ENCODE results near the gene TRIO.
A peak's percentile ranks its signal among the peaks of the same experiment; 100 is the strongest.

TRIO gene

DNA sequence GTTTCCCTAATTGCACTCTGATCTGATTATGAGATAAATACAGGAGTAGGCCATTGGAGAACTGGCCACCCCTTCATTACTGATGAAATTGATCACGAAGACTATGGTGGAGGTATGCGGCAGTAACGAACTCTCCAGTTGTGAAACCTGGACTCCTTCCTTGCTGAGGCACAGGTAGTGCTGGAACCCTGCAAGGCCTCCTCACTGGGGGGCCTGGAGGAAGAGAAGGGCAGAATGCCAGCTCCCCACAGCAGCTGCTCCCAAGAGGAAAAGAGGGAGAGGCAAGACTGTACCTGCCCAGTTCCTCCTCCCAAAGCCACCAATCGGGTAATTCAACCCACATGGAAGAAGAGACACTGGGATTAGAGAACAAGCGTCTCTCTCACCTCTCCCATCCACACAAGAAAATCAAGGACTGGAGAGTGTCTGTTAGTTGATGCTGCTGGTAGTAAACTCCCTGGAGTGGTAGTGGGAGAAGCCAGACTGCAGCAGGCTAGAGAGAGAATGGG, 19.1 kb upstream of the TRIO start:
- no peak for DNase-seq

GRCh38 chr5:14125262-14125661, 17.9 kb upstream of the TRIO start:
- DNase-seq, result no peak

DNA sequence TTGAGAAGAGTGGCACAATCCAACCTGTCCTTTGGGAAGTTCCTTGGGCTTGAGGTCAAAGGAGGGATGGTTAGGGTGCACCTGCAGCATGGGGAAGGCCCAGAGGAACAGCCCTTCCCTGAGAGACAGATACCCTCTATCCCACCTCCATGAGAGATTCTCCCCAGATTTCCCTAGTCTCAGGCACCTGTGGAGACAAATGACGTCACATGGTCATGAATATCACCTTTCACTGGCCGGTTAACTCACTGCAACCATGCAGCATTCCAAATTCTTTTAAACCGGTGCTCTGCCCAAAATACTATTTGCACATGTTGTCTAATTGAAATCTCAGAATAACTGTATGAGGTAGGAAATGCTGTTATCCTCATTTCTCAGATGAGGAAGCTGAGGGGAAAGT, 15.6 kb upstream of the TRIO start:
- DNase-seq, result no peak

GRCh38 chr5:14128079-14128478, 15.1 kb upstream of the TRIO start:
- no peak for DNase-seq

DNA sequence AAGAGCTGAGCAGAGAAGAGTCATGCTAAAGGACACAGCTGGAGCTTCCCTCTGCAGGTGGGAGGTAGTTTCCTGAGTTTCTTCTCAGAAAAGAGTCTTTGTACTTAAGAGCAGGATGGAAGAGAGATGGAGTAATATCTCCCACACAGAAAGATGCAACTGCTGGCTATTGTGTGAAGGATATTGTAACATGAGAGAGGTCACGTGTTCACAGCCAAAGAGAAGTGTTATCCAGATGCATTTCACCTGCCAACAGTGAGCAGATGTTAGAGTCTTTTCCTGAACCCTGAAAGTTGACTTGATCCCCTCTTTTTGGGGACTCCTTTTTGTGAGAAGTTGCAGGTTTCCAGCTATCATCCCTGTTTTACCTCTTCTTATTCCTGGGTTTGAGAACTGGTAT, 14.0 kb upstream of the TRIO start:
- DNase-seq, result no peak

GRCh38 chr5:14131855-14132503, 11.2 kb upstream of the TRIO start:
- DNase-seq, result no peak

GRCh38 chr5:14133394-14133793, 9.7 kb upstream of the TRIO start:
- no peak for DNase-seq

GRCh38 chr5:14134083-14134482, 9.1 kb upstream of the TRIO start:
- DNase-seq, result no peak

DNA sequence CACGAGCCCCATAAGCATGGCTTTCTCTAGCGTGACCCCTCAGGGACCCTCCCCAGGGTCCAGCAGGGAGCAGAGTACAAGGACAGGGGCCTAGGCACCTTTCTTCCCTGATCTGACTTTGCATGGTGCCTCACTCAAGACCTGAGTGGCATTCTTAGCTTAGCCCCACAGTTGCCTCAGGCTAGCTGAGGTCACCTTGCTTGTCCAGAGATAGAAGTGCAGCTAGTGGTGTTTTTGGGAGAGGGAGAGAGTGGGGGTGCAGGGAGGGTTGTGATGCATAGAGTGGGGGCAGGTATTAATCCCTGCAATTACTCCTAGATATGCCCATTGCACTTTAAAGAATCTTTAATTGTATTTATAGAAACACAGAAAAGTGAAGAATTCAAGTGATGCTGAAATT, 8.4 kb upstream of the TRIO start:
- no peak for DNase-seq

DNA sequence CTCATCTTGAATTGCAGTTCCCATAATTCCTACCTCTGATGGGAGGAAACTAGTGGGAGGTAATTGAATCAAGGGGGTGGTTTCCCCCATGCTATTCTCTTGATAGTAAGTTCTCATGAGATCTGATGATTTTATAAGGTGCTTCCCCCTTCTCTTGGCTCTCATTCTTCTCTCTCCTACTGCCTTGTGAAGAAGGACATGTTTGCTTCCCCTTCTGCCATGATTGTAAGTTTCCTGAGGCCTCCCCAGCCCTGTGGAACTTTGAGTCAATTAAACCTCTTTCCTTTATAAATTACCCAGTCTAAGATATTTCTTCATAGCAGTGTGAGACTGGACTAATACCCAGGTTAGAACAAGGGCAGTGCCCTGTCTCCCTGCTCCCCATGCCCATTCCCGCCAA, 7.5 kb upstream of the TRIO start:
- no peak for DNase-seq

DNA sequence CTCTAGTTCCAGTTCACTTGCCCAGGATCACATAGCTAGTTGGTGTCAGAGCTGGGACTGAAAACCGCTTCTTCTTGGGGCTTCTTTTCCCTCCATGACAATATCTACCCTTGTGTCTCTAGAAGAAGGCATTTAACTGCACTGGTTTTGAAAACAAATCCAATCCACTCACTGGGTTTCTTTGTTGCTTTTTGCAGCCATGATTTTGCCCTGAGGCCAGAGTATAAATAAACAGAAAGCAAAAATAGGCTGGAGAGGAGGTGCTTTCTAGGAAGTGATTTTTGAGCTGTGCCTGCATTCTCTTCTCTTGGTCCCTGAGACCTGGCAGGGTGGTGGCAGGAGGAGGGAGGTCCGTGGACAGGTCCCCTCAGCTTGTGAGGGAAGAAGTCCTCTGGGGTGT, 6.9 kb upstream of the TRIO start:
- DNase-seq, result no peak

GRCh38 chr5:14138608-14139540, 4.3 kb upstream of the TRIO start:
- DNase-seq, result no peak

DNA sequence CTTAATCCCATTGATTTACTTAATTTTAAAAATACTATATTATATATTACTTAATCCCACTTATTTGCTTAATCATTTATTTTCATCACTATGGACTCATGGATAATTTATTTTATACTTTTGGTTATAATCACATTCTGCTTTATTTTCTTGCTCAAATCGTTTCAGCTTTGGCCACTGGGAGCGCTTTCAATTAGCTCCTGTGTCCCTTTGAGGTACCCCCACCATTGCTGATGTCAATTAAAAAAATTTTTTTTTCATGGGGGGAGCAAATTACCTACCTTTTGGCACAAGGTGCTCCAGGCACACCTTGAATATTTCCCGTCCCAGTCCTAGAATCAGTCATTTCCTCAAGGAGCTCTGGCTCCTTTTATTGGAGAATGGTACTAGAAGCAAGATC, 1.4 kb upstream of the TRIO start:
- no peak for DNase-seq

DNA sequence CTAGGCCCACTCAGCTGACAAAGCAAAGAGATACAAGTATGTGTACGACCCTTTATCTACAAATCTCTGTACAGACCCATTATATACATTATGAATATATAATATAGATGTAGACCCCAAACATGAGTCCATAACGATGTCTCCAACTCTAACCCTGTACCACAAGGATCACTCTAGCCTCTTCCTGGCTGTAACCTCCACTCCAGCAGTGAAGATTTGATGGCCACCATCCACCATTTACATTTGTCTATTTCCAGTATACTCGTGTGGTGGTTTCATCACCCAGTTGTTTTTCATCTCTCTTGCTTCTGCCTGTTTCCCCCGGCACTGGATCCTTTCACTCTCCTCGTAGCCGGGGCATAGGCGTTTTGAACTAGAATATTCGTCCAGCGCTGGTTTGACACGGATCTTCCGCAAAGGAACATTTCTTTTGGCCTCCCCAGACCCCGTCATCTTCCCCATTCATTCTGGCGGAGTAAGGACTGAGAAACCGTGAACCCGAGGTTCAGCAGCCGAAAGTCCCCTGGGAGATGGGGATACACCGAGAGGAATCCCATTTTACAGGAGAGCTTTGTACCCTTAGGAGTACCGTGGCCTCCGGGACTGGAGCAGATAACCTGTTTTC, 828 bp upstream of the TRIO start:
- no peak for DNase-seq

- DNase-seq, result no peak
Measured at GRCh38 chr5:14143546-14143840, 351 bp downstream of the TRIO start.

DNA sequence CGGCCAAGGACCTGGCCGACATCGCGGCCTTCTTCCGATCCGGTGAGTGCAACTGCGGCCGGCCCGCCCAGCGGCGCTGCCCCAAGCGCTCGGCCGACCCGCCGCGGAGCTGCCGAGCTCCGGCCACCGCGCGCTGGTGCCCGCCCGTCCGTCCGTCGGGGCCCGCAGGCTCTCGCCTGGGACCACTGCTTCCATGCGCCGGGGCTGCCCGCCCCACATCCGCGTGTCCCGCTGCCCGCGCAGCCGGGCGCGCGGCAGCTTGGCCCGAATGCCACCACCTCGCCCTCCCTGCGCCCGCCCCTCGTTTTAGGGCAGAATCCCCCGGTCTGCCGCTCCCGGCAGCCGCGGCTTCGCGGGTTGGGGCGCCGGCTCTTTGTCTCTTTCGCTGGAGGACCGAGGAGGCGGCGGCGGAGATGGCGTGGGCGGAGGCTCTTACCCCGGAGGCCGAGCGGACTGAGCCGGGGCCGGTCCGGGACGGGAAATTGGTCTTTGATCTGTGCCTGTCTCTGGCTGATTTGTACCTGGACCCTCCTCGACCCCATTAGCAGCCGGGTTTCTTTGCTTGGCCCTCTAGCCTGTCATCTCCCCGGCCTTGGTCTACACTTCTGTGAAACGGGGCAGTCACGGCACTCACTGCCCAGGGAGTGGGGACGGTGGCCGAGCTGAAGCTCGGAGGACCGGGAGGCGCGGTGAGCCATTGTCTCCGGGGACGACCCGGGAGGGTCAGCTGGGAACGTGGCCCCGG, 871 bp downstream of the TRIO start:
- peak; percentile 41 for DNase-seq

DNA sequence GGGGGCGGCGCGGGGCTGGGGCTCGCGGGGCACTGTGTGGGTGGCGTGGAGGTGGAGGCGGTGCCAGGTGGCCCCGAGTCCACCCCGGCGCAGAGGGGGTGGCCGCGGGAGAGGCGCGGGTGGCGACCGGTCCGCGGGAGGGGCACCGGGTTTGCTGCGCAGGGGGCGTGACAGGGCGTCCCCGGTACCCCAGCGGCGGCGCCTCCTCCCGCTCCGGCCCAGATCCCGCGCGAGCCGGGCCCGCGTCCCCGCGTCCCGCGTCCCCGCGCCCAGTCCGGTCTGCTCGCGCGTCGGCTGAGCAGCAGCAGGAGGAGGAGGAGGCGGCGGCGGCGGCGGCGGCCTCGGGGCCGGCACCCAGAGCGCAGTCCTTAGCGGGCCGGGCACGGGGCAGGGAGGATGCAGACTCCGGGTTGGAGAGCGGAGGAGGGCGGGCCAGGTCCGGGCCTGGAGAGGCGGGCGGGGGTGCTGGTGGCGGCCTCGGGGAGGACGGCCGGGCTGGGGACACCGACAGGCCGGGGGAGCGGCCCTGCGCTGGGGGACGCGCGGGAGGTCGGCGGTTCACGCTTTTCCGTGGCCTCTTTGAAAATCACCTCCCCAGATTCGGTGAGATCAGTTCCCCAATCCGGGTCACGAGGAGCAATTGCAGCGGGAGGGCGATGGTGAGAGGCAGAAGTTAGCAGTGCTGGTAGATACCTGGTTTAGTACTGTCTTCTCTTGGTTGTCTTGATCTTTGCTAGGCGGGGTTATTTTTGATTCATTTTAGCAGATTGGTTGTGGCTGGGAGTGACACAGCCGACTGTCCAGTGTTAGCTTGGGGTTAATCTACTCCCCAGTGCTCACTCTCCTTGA, 1.7 kb downstream of the TRIO start:
- DNase-seq, result peak; percentile 35

- DNase-seq, result no peak
Measured at GRCh38 chr5:14145435-14146334, 2.5 kb downstream of the TRIO start.

GRCh38 chr5:14146725-14147124, 3.6 kb downstream of the TRIO start:
- no peak for DNase-seq

DNA sequence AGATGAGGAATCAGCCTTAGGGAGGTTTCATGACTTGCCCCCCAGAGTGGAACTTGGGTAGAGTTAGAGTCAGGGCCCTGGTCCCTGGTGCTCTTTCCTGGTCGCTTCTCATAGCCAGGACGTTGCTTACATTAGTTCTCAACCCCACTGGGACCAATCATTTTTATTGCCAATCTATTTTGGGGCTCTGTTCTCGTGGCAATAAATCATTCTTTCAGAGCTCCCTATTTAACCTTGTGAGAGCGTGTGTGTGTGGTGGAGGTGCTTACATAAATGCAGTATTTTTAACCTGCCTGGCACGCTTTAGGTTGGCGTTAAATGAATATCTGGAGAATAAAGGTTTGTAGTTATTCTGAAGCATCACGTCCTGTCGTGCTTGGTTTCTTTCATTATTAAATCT, 4.1 kb downstream of the TRIO start:
- DNase-seq, result no peak

- no peak for DNase-seq
Measured at GRCh38 chr5:14148483-14148882, 5.3 kb downstream of the TRIO start.

Measured in activated CD8-positive, alpha-beta memory T cell treated with anti-CD3 and anti-CD28 coated beads, Interleukin-2, amount 50 U/mL, for 4 hours (primary cell).